ENCODE results near the gene ARSJ. TPM values are rescaled to one million over a fixed set of nuclear protein-coding genes. Genes with fewer than 3 reads are reported as not detected.

Gene ARSJ
- total RNA-seq, 2 donors from 2014 or later: 15.0 to 25.0 TPM

DNA sequence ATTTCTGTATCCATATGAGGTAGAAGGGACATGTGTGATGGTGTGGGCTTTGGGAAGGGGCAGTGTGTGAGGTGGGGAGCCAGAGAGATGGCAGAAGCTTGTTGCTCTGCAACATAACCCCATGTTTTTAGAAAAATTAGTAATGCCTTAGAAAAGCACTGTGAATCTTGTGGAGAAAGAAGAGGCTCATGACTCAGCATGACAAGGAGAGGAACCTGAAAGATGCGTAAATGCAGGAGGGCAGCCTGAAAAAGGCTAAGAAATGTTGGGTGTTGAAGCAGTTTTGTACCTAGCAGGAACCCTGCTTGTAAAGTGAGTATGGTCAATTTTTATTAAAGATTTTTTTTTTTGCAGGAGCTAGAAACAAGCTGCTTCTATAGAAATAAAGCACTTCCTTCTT is 59.8 kb downstream of the ARSJ start:
- ATAC-seq (ENCODE audit: insufficient number of reproducible peaks, low FRiP score, low read depth) (no peak), DNase-seq (ENCODE audit: low spot score) (no peak)
- Histone ChIP-seq H3K27me3 (replicated peaks; ENCODE audit: insufficient read depth) (no peaks in the 10 kb centered on the region), H3K36me3 (no peaks in the 10 kb centered on the region), H3K9me3 (no peaks in the 10 kb centered on the region), H3K4me1 (ENCODE audit: control insufficient read depth in 1 of 2, low read depth in 2 of 2) (peaks cover 0 to 17% of the 10 kb centered on the region in 2 donors), H3K27ac (no peak overlapping the region), H3K4me3 (no peak overlapping the region)
- TF ChIP-seq, protein P1, sequence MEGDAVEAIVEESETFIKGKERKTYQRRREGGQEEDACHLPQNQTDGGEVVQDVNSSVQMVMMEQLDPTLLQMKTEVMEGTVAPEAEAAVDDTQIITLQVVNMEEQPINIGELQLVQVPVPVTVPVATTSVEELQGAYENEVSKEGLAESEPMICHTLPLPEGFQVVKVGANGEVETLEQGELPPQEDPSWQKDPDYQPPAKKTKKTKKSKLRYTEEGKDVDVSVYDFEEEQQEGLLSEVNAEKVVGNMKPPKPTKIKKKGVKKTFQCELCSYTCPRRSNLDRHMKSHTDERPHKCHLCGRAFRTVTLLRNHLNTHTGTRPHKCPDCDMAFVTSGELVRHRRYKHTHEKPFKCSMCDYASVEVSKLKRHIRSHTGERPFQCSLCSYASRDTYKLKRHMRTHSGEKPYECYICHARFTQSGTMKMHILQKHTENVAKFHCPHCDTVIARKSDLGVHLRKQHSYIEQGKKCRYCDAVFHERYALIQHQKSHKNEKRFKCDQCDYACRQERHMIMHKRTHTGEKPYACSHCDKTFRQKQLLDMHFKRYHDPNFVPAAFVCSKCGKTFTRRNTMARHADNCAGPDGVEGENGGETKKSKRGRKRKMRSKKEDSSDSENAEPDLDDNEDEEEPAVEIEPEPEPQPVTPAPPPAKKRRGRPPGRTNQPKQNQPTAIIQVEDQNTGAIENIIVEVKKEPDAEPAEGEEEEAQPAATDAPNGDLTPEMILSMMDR (IDR thresholded peaks at IDR 0.05): no peak

DNA sequence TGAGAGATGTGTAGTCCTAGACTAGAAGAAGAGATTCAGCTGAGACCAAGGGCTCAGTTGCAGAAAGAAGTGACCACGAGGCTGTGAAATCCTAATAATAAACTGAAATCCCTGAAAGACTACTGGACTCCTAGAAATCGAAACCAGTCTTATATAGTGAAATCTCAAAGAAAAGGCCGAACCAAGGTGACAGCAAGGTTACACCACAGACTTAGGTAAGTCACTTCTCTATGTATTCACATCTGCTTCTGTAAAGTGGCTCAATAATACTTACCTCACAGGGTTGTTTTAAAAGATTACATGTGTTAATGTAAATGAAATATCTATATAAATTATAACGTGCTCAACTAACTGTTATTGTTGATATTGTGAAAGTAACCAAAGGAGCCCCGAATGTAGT is 60.3 kb downstream of the ARSJ start:
- H3K36me3 ChIP-seq: no peaks in the 10 kb centered on the region
- DNase-seq (ENCODE audit: low spot score): no peak
- H3K9me3 ChIP-seq: no peaks in the 10 kb centered on the region
- TF ChIP-seq, protein P1 (IDR thresholded peaks at IDR 0.05): no peak
- H3K4me3 ChIP-seq: no peak overlapping the region
- H3K4me1 ChIP-seq (ENCODE audit: control insufficient read depth in 1 of 2, low read depth in 2 of 2): peaks cover 0 to 17% of the 10 kb centered on the region in 2 donors
- no peak overlapping the region for H3K27ac ChIP-seq
- no peaks in the 10 kb centered on the region for H3K27me3 ChIP-seq (replicated peaks; ENCODE audit: insufficient read depth)
- ATAC-seq (ENCODE audit: insufficient number of reproducible peaks, low FRiP score, low read depth): no peak

DNA sequence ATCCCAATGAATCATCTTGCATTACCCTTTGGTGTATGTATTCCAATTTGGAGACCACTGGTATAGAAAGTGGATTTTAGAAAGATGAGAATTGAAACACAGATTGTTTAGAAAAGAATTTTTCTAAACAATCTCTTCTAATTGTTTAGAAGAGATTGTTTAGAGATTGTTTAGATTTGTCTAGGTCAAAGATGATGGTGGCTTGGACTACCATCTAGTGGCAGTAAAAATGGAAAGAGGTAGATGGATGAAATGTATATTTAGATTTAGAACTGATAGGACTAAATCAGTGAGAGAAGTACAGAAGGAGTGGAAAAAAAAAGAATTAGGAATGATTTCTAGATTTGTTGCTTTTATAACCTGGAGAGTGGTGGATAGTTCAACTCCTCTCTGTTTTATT is 70.6 kb downstream of the ARSJ start:
- H3K4me1 ChIP-seq (ENCODE audit: control insufficient read depth in 1 of 2, low read depth in 2 of 2): peaks cover 0 to 5% of the 10 kb centered on the region in 2 donors

DNA sequence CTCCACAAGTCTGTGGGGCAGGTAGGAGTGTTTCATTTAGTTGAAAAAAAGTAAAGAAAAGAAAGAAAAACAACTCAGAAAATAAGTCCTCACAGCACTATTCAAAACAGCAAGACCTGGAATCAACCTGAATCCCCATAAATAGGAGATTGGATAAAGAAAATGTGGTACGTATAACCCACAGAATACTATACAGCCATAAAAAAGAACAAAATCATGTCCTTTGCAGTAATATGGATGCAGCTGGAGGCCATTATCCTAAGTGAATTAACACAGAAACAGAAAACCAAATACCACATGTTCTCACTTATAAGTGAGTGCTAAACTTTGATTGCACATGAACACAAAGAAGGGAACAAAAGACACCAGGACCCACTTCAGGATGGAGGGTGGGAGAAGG is 71.9 kb downstream of the ARSJ start:
- H3K36me3 ChIP-seq: no peaks in the 10 kb centered on the region
- TF ChIP-seq, protein P1 (IDR thresholded peaks at IDR 0.05): no peak
- H3K9me3 ChIP-seq: no peaks in the 10 kb centered on the region
- no peak for ATAC-seq (ENCODE audit: insufficient number of reproducible peaks, low FRiP score, low read depth)
- H3K27ac ChIP-seq: no peak overlapping the region
- H3K4me3 ChIP-seq: no peak overlapping the region
- H3K4me1 ChIP-seq (ENCODE audit: control insufficient read depth in 1 of 2, low read depth in 2 of 2): peaks cover 0 to 5% of the 10 kb centered on the region in 2 donors
- DNase-seq (ENCODE audit: low spot score): no peak
- H3K27me3 ChIP-seq (replicated peaks; ENCODE audit: insufficient read depth): no peaks in the 10 kb centered on the region

More for the DNA sequence above, 70.6 kb downstream of the ARSJ start:
- Histone ChIP-seq H3K27ac (no peak overlapping the region), H3K27me3 (replicated peaks; ENCODE audit: insufficient read depth) (no peaks in the 10 kb centered on the region), H3K36me3 (no peaks in the 10 kb centered on the region), H3K9me3 (no peaks in the 10 kb centered on the region), H3K4me3 (no peak overlapping the region)
- TF ChIP-seq, protein P1 (IDR thresholded peaks at IDR 0.05): no peak
- ATAC-seq (ENCODE audit: insufficient number of reproducible peaks, low FRiP score, low read depth): no peak
- DNase-seq (ENCODE audit: low spot score): no peak

DNA sequence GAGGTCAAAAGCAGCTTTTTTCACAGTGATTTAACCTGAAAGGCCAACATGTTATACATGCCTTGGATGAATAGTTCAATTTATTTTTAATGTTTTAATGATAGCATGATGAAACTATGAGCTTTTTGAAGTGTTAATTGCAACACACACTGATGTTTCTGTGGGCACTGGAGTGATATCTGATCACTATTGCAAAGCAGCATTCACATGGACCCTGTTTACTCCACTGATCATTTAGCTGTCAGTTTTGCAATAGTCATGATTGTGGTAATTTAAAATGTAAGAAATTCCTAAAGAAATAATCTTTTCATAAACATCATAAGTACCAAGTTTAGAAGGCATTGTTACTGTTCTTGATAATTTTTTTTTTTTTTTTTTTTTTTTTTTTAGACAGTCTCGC is 74.1 kb downstream of the ARSJ start:
- H3K4me3 ChIP-seq: no peak overlapping the region
- TF ChIP-seq, protein P1 (IDR thresholded peaks at IDR 0.05): no peak
- peaks cover 7% of the 10 kb centered on the region for H3K36me3 ChIP-seq
- peaks cover 0 to 5% of the 10 kb centered on the region in 2 donors for H3K4me1 ChIP-seq (ENCODE audit: control insufficient read depth in 1 of 2, low read depth in 2 of 2)
- H3K27ac ChIP-seq: no peak overlapping the region
- ATAC-seq (ENCODE audit: insufficient number of reproducible peaks, low FRiP score, low read depth): no peak
- H3K27me3 ChIP-seq (replicated peaks; ENCODE audit: insufficient read depth): no peaks in the 10 kb centered on the region
- no peak for DNase-seq (ENCODE audit: low spot score)
- H3K9me3 ChIP-seq: no peaks in the 10 kb centered on the region
